Large intestine (tissue), 12 donors: Measurements from ENCODE around the gene SAT2. TPM values are rescaled to one million over a fixed set of nuclear protein-coding genes. Genes with fewer than 3 reads are reported as not detected.

Source experiments
- DNase-seq, 2 donors: peaks; one replicate each; pipeline versions ENCODE4 v3.0.0 to v3.0.0-alpha.2; 2013
- H3K27ac ChIP-seq: one replicate; pipeline ENCODE4 v1.5.1; 2013; ENCODE audit warnings: low read length
- H3K27me3 ChIP-seq: 2 replicates; pipeline ENCODE4 v1.6.1; 2013; ENCODE audit warnings: low read length; ENCODE audit not compliant: control insufficient read depth, insufficient read depth
- H3K36me3 ChIP-seq: 2 replicates; pipeline ENCODE4 v1.6.1; 2013; ENCODE audit warnings: low read length; ENCODE audit not compliant: control insufficient read depth, insufficient read depth
- H3K4me1 ChIP-seq: one replicate; pipeline ENCODE4 v1.6.1; 2013; ENCODE audit warnings: low read length; ENCODE audit not compliant: control insufficient read depth, insufficient read depth
- H3K4me3 ChIP-seq: one replicate; pipeline ENCODE4 v1.5.1; 2013; ENCODE audit warnings: low read length
- H3K9me3 ChIP-seq: one replicate; pipeline ENCODE4 v1.6.1; 2013; ENCODE audit warnings: mild to moderate bottlenecking, low read depth, low read length, moderate library complexity; ENCODE audit not compliant: control insufficient read depth
- WGBS: methylation state at CpG from one replicate; pipeline ENCODE4 v1.1.5; 2013; ENCODE audit warnings: low lambda C conversion rate; ENCODE audit not compliant: insufficient coverage; 5-methylcytosine and 5-hydroxymethylcytosine counted together
- long read RNA-seq, 11 donors: transcript quantifications; one replicate each; lab custom pipeline, GENCODE V29; 2026
- polyA plus RNA-seq: library from polyadenylated mRNA; unstranded; fragments of 120-200 nt; gene quantifications from one replicate; pipeline ENCODE4 v1.2.1, GENCODE V29; 2013

Gene SAT2
- 327 TPM for polyA plus RNA-seq
- long read RNA-seq, donor 1, transcript SAT2-213 (5 exons, 582 nt), result minor isoform, 17 of 118 reads
- long read RNA-seq, donor 1, transcript SAT2-201 (6 exons, 946 nt), result major isoform, 21 of 118 reads
- long read RNA-seq, donor 1, transcript SAT2-202 (6 exons, 974 nt), result major isoform, 21 of 118 reads
- long read RNA-seq, donor 1, transcript SAT2-214 (1 exons, 1,563 nt), result minor isoform, 15 of 118 reads
- long read RNA-seq, donor 1, partial matches to known transcripts, result 12 of 118 reads
- long read RNA-seq, donor 1, other reads (novel, unspliced or antisense), result 8 of 118 reads
- long read RNA-seq, donor 2, transcript SAT2-214 (1 exons, 1,563 nt), result minor isoform, 40 of 212 reads
- long read RNA-seq, donor 2, transcript SAT2-208 (5 exons, 640 nt), result minor isoform, 33 of 212 reads
- long read RNA-seq, donor 2, transcript SAT2-202 (6 exons, 974 nt), result minor isoform, 40 of 212 reads
- long read RNA-seq, donor 2, transcript SAT2-201 (6 exons, 946 nt), result major isoform, 55 of 212 reads
- long read RNA-seq, donor 2, partial matches to known transcripts, result 0 of 212 reads
- long read RNA-seq, donor 2, other reads (novel, unspliced or antisense), result 0 of 212 reads
- long read RNA-seq, donor 3, result 0 reads
- long read RNA-seq, donor 4, transcript SAT2-202 (6 exons, 974 nt), result major isoform, 6 of 17 reads
- long read RNA-seq, donor 4, transcript SAT2-201 (6 exons, 946 nt), result minor isoform, 5 of 17 reads
- long read RNA-seq, donor 4, partial matches to known transcripts, result 0 of 17 reads
- long read RNA-seq, donor 4, other reads (novel, unspliced or antisense), result 0 of 17 reads
- long read RNA-seq, donor 5, transcript SAT2-213 (5 exons, 582 nt), result minor isoform, 10 of 51 reads
- long read RNA-seq, donor 5, transcript SAT2-201 (6 exons, 946 nt), result minor isoform, 9 of 51 reads
- long read RNA-seq, donor 5, transcript SAT2-202 (6 exons, 974 nt), result major isoform, 12 of 51 reads
- long read RNA-seq, donor 5, transcript SAT2-214 (1 exons, 1,563 nt), result minor isoform, 11 of 51 reads
- long read RNA-seq, donor 5, partial matches to known transcripts, result 0 of 51 reads
- long read RNA-seq, donor 5, other reads (novel, unspliced or antisense), result 0 of 51 reads
- long read RNA-seq, donor 6, transcript SAT2-201 (6 exons, 946 nt), result minor isoform, 42 of 216 reads
- long read RNA-seq, donor 6, transcript SAT2-213 (5 exons, 582 nt), result minor isoform, 20 of 216 reads
- long read RNA-seq, donor 6, transcript SAT2-202 (6 exons, 974 nt), result major isoform, 65 of 216 reads
- long read RNA-seq, donor 6, transcript SAT2-214 (1 exons, 1,563 nt), result minor isoform, 48 of 216 reads
- long read RNA-seq, donor 6, partial matches to known transcripts, result 15 of 216 reads
- long read RNA-seq, donor 6, other reads (novel, unspliced or antisense), result 0 of 216 reads
- long read RNA-seq, donor 7, transcript SAT2-202 (6 exons, 974 nt), result major isoform, 17 of 40 reads
- long read RNA-seq, donor 7, transcript SAT2-201 (6 exons, 946 nt), result minor isoform, 14 of 40 reads
- long read RNA-seq, donor 7, transcript SAT2-214 (1 exons, 1,563 nt), result minor isoform, 6 of 40 reads
- long read RNA-seq, donor 7, partial matches to known transcripts, result 0 of 40 reads
- long read RNA-seq, donor 7, other reads (novel, unspliced or antisense), result 0 of 40 reads
- long read RNA-seq, donor 8, transcript SAT2-214 (1 exons, 1,563 nt), result minor isoform, 54 of 361 reads
- long read RNA-seq, donor 8, transcript SAT2-208 (5 exons, 640 nt), result minor isoform, 19 of 361 reads
- long read RNA-seq, donor 8, transcript SAT2-202 (6 exons, 974 nt), result minor isoform, 89 of 361 reads
- long read RNA-seq, donor 8, transcript SAT2-201 (6 exons, 946 nt), result major isoform, 94 of 361 reads
- long read RNA-seq, donor 8, partial matches to known transcripts, result 55 of 361 reads
- long read RNA-seq, donor 8, other reads (novel, unspliced or antisense), result 20 of 361 reads
- long read RNA-seq, donor 9, transcript SAT2-214 (1 exons, 1,563 nt), result minor isoform, 40 of 181 reads
- long read RNA-seq, donor 9, transcript SAT2-213 (5 exons, 582 nt), result minor isoform, 22 of 181 reads
- long read RNA-seq, donor 9, transcript SAT2-201 (6 exons, 946 nt), result minor isoform, 32 of 181 reads
- long read RNA-seq, donor 9, transcript SAT2-202 (6 exons, 974 nt), result major isoform, 44 of 181 reads
- long read RNA-seq, donor 9, partial matches to known transcripts, result 12 of 181 reads
- long read RNA-seq, donor 9, other reads (novel, unspliced or antisense), result 0 of 181 reads
- long read RNA-seq, donor 10, transcript SAT2-202 (6 exons, 974 nt), result major isoform, 96 of 280 reads
- long read RNA-seq, donor 10, transcript SAT2-201 (6 exons, 946 nt), result minor isoform, 66 of 280 reads
- long read RNA-seq, donor 10, transcript SAT2-213 (5 exons, 582 nt), result minor isoform, 13 of 280 reads
- long read RNA-seq, donor 10, transcript SAT2-214 (1 exons, 1,563 nt), result minor isoform, 49 of 280 reads
- long read RNA-seq, donor 10, partial matches to known transcripts, result 31 of 280 reads
- long read RNA-seq, donor 10, other reads (novel, unspliced or antisense), result 6 of 280 reads
- long read RNA-seq, donor 11, transcript SAT2-208 (5 exons, 640 nt), result minor isoform, 19 of 140 reads
- long read RNA-seq, donor 11, transcript SAT2-201 (6 exons, 946 nt), result minor isoform, 32 of 140 reads
- long read RNA-seq, donor 11, transcript SAT2-214 (1 exons, 1,563 nt), result minor isoform, 19 of 140 reads
- long read RNA-seq, donor 11, transcript SAT2-202 (6 exons, 974 nt), result major isoform, 37 of 140 reads
- long read RNA-seq, donor 11, partial matches to known transcripts, result 5 of 140 reads
- long read RNA-seq, donor 11, other reads (novel, unspliced or antisense), result 6 of 140 reads

- Histone ChIP-seq H3K36me3 (peaks cover 8% of the 10 kb centered on the region), H3K4me3 (peak within 1 kb of the TSS; percentile 85), H3K27me3 (no peaks in the 10 kb centered on the region), H3K4me1 (peaks cover 53% of the 10 kb centered on the region), H3K9me3 (no peaks in the 10 kb centered on the region), H3K27ac (peak within 1 kb of the TSS; percentile 97)
- WGBS, result no CpG with 5 or more reads among the region's 54 CpGs
- peak; percentile 96 to 97 for DNase-seq
Measured at GRCh38 chr17:7627250-7628121, at the start of gene SAT2. SAT2 (minus strand) TSS chr17:7627821; CDS start chr17:7627635, 186 bp downstream.

GRCh38 chr17:7676533-7676932, 48.9 kb upstream of the SAT2 start:
- Histone ChIP-seq H3K9me3 (peaks cover 12% of the 10 kb centered on the region), H3K27ac (no peak overlapping the region), H3K36me3 (peaks cover 44% of the 10 kb centered on the region), H3K4me1 (no peaks in the 10 kb centered on the region), H3K27me3 (no peaks in the 10 kb centered on the region), H3K4me3 (no peak overlapping the region)
- no peak for DNase-seq
- no CpG with 5 or more reads among the region's 5 CpGs for WGBS

DNA sequence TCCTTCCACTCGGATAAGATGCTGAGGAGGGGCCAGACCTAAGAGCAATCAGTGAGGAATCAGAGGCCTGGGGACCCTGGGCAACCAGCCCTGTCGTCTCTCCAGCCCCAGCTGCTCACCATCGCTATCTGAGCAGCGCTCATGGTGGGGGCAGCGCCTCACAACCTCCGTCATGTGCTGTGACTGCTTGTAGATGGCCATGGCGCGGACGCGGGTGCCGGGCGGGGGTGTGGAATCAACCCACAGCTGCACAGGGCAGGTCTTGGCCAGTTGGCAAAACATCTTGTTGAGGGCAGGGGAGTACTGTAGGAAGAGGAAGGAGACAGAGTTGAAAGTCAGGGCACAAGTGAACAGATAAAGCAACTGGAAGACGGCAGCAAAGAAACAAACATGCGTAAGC, 47.3 kb upstream of the SAT2 start:
- no peak overlapping the region for H3K27ac ChIP-seq
- H3K4me3 ChIP-seq, result no peak overlapping the region
- WGBS, result no CpG with 5 or more reads among the region's 14 CpGs
- H3K9me3 ChIP-seq, result peaks cover 12% of the 10 kb centered on the region
- DNase-seq, result no peak
- no peaks in the 10 kb centered on the region for H3K27me3 ChIP-seq
- no peaks in the 10 kb centered on the region for H3K4me1 ChIP-seq
- peaks cover 58% of the 10 kb centered on the region for H3K36me3 ChIP-seq

DNA sequence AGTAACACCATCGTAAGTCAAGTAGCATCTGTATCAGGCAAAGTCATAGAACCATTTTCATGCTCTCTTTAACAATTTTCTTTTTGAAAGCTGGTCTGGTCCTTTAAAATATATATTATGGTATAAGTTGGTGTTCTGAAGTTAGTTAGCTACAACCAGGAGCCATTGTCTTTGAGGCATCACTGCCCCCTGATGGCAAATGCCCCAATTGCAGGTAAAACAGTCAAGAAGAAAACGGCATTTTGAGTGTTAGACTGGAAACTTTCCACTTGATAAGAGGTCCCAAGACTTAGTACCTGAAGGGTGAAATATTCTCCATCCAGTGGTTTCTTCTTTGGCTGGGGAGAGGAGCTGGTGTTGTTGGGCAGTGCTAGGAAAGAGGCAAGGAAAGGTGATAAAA, 45.6 kb upstream of the SAT2 start:
- no peak for DNase-seq
- WGBS, result 100% methylated on average over 1 of the region's 2 CpGs

DNA sequence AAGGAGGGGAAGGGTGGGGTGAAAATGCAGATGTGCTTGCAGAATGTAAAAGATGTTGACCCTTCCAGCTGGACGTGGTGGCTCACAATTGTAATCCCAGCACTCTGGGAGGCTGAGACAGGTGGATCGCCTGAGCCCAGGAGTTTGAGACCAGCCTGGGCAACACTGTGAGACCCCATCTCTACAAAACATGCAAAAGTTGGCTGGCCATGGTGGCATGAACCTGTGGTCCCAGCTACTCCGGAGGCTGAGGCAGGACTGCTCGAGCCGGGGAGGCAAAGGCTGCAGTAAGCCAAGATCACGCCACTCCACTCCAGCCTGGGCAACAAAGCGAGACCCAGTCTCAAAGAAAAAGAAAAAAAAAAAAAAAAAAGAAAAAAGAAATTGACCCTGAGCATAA, 40.9 kb upstream of the SAT2 start:
- peaks cover 2% of the 10 kb centered on the region for H3K9me3 ChIP-seq
- no peaks in the 10 kb centered on the region for H3K4me1 ChIP-seq
- H3K36me3 ChIP-seq, result peaks cover 54% of the 10 kb centered on the region
- DNase-seq, result no peak
- WGBS, result 100% methylated on average over 5 of the region's 7 CpGs
- no peak overlapping the region for H3K27ac ChIP-seq
- H3K27me3 ChIP-seq, result no peaks in the 10 kb centered on the region
- no peak overlapping the region for H3K4me3 ChIP-seq

More for the DNA sequence above, 45.6 kb upstream of the SAT2 start:
- H3K4me3 ChIP-seq, result no peak overlapping the region
- H3K4me1 ChIP-seq, result no peaks in the 10 kb centered on the region
- H3K9me3 ChIP-seq, result peaks cover 12% of the 10 kb centered on the region
- H3K27me3 ChIP-seq, result no peaks in the 10 kb centered on the region
- H3K36me3 ChIP-seq, result peaks cover 69% of the 10 kb centered on the region
- no peak overlapping the region for H3K27ac ChIP-seq

GRCh38 chr17:7667656-7668406, 40.2 kb upstream of the SAT2 start:
- H3K27me3 ChIP-seq, result no peaks in the 10 kb centered on the region
- no CpG with 5 or more reads among the region's 10 CpGs for WGBS
- no peak overlapping the region for H3K4me3 ChIP-seq
- H3K36me3 ChIP-seq, result peaks cover 47% of the 10 kb centered on the region
- no peaks in the 10 kb centered on the region for H3K4me1 ChIP-seq
- H3K27ac ChIP-seq, result no peak overlapping the region
- no peaks in the 10 kb centered on the region for H3K9me3 ChIP-seq
- no peak for DNase-seq

DNA sequence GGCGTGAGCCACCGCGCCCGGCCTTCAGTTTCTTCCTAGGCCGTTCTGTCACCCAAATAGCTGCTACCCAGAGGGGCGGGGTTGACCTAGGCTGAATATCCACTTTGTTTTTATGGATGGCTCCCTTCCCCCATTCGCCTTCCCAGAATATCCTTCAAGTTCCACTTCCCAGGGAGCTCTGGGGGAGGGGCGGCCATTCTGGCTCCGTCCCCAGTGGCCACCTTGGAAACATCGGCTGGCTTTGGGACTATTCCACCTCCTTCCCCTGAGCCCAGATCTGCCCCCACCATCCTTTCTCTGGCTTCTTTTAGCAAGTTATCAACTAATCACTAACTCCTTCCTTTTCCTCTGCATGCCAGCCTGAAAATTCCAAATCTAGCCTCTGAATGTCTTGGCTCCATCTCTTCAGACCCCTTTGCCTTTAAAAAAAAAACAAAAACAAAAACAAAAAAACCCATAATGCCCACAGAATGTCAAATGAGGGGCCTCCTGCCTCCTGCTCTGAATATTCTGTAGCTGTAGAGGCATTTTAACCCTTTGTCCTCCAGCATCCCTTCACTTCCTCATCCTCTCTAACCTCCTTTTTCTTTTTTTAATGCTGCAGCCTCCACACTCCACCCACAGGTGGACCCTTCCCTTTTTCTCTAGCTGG, 29.5 kb upstream of the SAT2 start:
- no peak for DNase-seq
- Histone ChIP-seq H3K4me1 (peaks cover under 1% of the 10 kb centered on the region), H3K27ac (no peak overlapping the region), H3K9me3 (no peaks in the 10 kb centered on the region), H3K36me3 (peaks cover 2% of the 10 kb centered on the region), H3K27me3 (peaks cover 21% of the 10 kb centered on the region), H3K4me3 (no peak overlapping the region)
- no CpG with 5 or more reads among the region's 10 CpGs for WGBS
